ENCODE results near the gene RNF207. TPM values are rescaled to one million over a fixed set of nuclear protein-coding genes. Genes with fewer than 3 reads are reported as not detected.

RNF207 gene
- total and polyA plus RNA-seq, 2 of the 13 experiments (the other 11 are each of a cell fraction or from before 2014, with no cell fraction given) = 9.8 to 15.9 TPM

- TF ChIP-seq, protein P1, sequence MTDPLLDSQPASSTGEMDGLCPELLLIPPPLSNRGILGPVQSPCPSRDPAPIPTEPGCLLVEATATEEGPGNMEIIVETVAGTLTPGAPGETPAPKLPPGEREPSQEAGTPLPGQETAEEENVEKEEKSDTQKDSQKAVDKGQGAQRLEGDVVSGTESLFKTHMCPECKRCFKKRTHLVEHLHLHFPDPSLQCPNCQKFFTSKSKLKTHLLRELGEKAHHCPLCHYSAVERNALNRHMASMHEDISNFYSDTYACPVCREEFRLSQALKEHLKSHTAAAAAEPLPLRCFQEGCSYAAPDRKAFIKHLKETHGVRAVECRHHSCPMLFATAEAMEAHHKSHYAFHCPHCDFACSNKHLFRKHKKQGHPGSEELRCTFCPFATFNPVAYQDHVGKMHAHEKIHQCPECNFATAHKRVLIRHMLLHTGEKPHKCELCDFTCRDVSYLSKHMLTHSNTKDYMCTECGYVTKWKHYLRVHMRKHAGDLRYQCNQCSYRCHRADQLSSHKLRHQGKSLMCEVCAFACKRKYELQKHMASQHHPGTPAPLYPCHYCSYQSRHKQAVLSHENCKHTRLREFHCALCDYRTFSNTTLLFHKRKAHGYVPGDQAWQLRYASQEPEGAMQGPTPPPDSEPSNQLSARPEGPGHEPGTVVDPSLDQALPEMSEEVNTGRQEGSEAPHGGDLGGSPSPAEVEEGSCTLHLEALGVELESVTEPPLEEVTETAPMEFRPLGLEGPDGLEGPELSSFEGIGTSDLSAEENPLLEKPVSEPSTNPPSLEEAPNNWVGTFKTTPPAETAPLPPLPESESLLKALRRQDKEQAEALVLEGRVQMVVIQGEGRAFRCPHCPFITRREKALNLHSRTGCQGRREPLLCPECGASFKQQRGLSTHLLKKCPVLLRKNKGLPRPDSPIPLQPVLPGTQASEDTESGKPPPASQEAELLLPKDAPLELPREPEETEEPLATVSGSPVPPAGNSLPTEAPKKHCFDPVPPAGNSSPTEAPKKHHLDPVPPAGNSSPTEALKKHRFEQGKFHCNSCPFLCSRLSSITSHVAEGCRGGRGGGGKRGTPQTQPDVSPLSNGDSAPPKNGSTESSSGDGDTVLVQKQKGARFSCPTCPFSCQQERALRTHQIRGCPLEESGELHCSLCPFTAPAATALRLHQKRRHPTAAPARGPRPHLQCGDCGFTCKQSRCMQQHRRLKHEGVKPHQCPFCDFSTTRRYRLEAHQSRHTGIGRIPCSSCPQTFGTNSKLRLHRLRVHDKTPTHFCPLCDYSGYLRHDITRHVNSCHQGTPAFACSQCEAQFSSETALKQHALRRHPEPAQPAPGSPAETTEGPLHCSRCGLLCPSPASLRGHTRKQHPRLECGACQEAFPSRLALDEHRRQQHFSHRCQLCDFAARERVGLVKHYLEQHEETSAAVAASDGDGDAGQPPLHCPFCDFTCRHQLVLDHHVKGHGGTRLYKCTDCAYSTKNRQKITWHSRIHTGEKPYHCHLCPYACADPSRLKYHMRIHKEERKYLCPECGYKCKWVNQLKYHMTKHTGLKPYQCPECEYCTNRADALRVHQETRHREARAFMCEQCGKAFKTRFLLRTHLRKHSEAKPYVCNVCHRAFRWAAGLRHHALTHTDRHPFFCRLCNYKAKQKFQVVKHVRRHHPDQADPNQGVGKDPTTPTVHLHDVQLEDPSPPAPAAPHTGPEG (CRISPR knock-in tag; IDR thresholded peaks at IDR 0.05) = no peak
- no peak for TF ChIP-seq AGO2 (optimal IDR thresholded peaks at IDR 0.05; ENCODE audit: low read depth, low read length)
- TF ChIP-seq, protein P2, sequence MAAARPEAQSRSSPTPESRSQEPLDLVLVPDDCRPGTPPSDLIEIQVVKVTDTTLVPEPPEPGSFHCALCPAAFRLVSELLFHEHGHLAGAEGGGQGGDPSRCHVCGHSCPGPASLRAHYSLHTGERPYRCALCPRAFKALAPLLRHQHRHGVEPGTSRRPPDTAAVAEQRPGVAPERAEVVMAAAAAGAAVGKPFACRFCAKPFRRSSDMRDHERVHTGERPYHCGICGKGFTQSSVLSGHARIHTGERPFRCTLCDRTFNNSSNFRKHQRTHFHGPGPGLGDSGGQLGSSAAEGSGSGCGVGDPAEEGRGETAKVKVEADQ (CRISPR knock-in tag; IDR thresholded peaks at IDR 0.05; ENCODE audit: borderline replicate concordance) = no peak
- no peak for TF ChIP-seq ZBTB42 (CRISPR knock-in tag; IDR thresholded peaks at IDR 0.05)
- TF ChIP-seq, protein P3, sequence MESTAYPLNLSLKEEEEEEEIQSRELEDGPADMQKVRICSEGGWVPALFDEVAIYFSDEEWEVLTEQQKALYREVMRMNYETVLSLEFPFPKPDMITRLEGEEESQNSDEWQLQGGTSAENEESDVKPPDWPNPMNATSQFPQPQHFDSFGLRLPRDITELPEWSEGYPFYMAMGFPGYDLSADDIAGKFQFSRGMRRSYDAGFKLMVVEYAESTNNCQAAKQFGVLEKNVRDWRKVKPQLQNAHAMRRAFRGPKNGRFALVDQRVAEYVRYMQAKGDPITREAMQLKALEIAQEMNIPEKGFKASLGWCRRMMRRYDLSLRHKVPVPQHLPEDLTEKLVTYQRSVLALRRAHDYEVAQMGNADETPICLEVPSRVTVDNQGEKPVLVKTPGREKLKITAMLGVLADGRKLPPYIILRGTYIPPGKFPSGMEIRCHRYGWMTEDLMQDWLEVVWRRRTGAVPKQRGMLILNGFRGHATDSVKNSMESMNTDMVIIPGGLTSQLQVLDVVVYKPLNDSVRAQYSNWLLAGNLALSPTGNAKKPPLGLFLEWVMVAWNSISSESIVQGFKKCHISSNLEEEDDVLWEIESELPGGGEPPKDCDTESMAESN (CRISPR knock-in tag; conservative IDR thresholded peaks at IDR 0.05) = no peak
- TF ChIP-seq SMARCE1 (IDR thresholded peaks at IDR 0.05; ENCODE audit: borderline replicate concordance) = no peak
- no peak for TF ChIP-seq SIN3B (IDR thresholded peaks at IDR 0.05; ENCODE audit: low read length)
- no peak for TF ChIP-seq HHEX (CRISPR knock-in tag; IDR thresholded peaks at IDR 0.05)
Observed at GRCh38 chr1:6208723-6209660, 3.1 kb downstream of the RNF207 start (continued).
